Heart left ventricle (tissue), 13 donors: ENCODE measurements around the gene AOC3.

Source experiments
- POLR2A ChIP-seq, 2 donors: fragments of 450-650 bp; IDR thresholded peaks; one replicate each; pipeline ENCODE4 v1.6.1; 2017; ENCODE audit warnings: antibody characterized with exemption in 2 of 2, mild to moderate bottlenecking in 2 of 2, moderate library complexity in 2 of 2
- TF ChIP-seq, protein P1 (sequence below), 12 donors: fragments of 200-600 bp; sonication (generic) in 4 of 12; IDR thresholded peaks; one replicate each; pipeline versions ENCODE4 v1.5.0 to v1.8.0; 2018 to 2022; ENCODE audit warnings: antibody characterized with exemption in 12 of 12, mild to moderate bottlenecking in 5 of 12
- donor health status: ischemic (EF 13 %, LVEDD 7.1; RV severe dilation, severe dysfunction).
- donor health status: DM: no; HTN: yes; CAD: no.
- donor health status: DM: no; HTN: no; CAD: no.
- donor health status: ischemic (EF 25% LVEDD 6.9; RV normal size, moderate dysfunction).
- donor health status: ischemic (EF 25% LVEDD 5.7; RV mildly dilated, moderate dysfunction).
- donor health status: ischemic (EF 35%, LVEDD 5.7; RV mildly dilated, moderate dysfunction).
- donor health status: nonischemic (EF 11% LVEDD 7.7; RV severe dilation, severe dysfunction).
- donor health status: DM: yes; HTN: yes; CAD: no.
- donor health status: PGD.
- donor health status: ischemic (EF 29% LVEDD 5.4; RV normal size, mild dysfunction).
- donor health status: nonischemic (EF 23%, LVEDD 6.1; RV moderate dilation, normal function).

DNA sequence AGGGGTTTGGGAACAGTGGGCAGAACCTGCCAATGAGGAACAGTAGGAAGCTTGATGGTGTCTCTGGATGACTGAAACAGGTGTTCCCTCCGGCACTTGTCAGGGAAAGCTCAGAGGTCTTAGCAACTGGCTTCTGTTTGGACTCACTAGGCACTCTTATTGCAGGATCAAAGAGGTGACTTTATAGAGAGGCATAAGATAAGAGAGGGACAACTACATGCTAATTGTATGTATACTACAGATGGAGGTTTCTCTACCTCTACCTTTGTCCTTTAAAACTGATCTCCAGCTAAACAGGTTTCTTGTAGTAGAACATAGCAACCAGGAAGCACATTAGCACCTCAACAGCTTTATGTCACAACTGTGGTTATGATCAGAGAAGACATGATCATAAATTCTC is 44.8 kb upstream of the AOC3 start:
- TF ChIP-seq, protein P1, sequence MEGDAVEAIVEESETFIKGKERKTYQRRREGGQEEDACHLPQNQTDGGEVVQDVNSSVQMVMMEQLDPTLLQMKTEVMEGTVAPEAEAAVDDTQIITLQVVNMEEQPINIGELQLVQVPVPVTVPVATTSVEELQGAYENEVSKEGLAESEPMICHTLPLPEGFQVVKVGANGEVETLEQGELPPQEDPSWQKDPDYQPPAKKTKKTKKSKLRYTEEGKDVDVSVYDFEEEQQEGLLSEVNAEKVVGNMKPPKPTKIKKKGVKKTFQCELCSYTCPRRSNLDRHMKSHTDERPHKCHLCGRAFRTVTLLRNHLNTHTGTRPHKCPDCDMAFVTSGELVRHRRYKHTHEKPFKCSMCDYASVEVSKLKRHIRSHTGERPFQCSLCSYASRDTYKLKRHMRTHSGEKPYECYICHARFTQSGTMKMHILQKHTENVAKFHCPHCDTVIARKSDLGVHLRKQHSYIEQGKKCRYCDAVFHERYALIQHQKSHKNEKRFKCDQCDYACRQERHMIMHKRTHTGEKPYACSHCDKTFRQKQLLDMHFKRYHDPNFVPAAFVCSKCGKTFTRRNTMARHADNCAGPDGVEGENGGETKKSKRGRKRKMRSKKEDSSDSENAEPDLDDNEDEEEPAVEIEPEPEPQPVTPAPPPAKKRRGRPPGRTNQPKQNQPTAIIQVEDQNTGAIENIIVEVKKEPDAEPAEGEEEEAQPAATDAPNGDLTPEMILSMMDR (IDR thresholded peaks at IDR 0.05): no peak
- TF ChIP-seq POLR2A (IDR thresholded peaks at IDR 0.05): no peak
